ENCODE measurements around the gene PDS5B.

DNA sequence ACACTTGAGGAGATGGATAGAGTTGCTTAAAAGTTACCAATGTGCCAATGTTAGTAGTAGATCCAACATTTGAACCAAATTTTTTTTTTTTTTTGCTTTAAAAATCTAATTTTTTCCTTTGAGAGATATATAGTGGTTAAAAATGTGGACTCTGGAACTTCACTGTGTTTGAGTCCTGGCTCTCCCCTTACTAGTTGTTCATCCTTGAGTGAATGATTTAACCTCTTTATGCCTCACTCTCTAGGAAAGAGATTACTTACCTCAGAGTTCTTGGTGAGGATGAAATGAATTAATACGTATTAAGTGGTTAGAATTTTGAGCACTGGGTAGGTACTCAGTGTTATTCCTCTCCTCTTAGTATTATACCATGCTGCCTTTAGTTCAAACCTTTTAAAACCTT is 24.3 kb downstream of the PDS5B start:
- TF ChIP-seq, protein P1, sequence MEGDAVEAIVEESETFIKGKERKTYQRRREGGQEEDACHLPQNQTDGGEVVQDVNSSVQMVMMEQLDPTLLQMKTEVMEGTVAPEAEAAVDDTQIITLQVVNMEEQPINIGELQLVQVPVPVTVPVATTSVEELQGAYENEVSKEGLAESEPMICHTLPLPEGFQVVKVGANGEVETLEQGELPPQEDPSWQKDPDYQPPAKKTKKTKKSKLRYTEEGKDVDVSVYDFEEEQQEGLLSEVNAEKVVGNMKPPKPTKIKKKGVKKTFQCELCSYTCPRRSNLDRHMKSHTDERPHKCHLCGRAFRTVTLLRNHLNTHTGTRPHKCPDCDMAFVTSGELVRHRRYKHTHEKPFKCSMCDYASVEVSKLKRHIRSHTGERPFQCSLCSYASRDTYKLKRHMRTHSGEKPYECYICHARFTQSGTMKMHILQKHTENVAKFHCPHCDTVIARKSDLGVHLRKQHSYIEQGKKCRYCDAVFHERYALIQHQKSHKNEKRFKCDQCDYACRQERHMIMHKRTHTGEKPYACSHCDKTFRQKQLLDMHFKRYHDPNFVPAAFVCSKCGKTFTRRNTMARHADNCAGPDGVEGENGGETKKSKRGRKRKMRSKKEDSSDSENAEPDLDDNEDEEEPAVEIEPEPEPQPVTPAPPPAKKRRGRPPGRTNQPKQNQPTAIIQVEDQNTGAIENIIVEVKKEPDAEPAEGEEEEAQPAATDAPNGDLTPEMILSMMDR (IDR thresholded peaks at IDR 0.05) = no peak
- no peak for TF ChIP-seq POLR2A (IDR thresholded peaks at IDR 0.05)
- TF ChIP-seq POLR2AphosphoS5 (IDR thresholded peaks at IDR 0.05; ENCODE audit: insufficient read depth in 1 of 2, low read depth in 1 of 2) = no peak
